ENCODE data around the gene MASTL.

DNA sequence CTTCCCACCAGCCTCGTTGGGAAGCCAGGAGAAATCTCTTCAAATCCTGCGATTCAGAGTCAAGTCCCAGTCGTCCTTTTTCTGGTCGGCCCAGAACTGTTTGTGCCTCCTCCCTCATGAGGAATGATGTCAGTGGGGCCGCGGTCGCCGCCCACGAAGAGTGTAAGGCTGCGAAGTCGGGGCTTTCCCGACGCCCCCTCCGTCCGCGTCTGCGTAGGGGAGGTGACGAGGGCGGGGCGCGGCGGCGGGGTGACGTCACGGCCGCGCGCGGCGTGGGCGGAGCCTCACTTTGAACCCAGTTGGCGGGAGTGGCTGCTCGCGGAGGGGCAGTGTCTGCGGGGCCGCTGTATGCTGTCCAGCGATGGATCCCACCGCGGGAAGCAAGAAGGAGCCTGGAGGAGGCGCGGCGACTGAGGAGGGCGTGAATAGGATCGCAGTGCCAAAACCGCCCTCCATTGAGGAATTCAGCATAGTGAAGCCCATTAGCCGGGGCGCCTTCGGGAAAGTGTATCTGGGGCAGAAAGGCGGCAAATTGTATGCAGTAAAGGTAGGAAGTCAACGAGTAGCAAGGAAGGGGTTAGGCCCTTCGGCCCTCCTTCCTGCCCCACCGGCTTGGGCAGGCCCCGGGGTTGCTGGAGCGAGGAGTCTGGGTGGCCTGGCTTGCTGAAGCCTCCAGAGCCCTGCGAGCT lies at the start of gene MASTL:
- peak in 1 of 4 experiments; percentile 17 for TF ChIP-seq CTCF (IDR thresholded peaks at IDR 0.05)
- peak; percentile 92 to 94 for TF ChIP-seq POLR2A (IDR thresholded peaks at IDR 0.05)
